ENCODE measurements around the gene SOHLH2. TPM values are rescaled to one million over a fixed set of nuclear protein-coding genes. Genes with fewer than 3 reads are reported as not detected.

SOHLH2 gene
- 0.93 and 1.7 TPM in 2 replicates for total RNA-seq

DNA sequence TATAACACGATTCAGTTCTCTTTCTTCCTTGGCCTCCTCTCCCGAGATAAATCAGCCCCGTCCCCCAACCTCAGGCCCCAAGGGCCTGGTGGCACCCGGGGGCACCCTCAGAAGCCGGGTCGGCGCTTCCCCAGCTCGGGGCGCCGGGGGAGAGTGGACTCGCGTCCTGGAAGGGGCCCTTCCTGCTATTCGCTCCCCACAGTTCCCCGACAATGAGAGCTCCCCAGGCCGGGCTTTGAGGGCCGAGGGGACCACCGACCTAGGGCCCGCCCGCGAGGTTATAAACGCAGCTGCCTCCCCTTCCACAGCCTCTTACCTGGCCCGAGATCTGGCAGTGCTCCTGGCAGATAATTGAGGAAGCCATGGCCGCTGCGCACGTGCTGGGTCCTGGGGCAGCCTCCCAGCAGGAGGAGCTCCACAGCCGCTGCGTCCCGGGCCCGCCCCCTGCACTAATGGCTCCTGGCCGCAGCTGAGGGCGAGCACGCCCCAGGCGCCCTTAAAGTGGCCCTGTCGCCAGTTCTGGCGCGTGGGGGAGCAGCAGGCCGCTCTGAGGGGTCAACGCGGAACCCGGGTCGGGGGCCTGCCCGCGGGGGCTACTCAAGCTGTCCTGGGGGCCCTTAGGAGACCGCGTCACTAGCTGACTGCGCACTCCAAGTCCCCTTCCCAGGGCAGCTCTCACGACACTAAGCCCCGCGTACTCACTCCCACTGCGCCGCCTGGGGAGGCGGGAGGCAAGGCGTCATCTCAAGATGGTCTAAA, at the start of gene SOHLH2:
TSS of gene SOHLH2 (minus strand) at position 394 of the 759 bp plus-strand sequence. CDS start at position 364, 30 bp downstream.

DNA sequence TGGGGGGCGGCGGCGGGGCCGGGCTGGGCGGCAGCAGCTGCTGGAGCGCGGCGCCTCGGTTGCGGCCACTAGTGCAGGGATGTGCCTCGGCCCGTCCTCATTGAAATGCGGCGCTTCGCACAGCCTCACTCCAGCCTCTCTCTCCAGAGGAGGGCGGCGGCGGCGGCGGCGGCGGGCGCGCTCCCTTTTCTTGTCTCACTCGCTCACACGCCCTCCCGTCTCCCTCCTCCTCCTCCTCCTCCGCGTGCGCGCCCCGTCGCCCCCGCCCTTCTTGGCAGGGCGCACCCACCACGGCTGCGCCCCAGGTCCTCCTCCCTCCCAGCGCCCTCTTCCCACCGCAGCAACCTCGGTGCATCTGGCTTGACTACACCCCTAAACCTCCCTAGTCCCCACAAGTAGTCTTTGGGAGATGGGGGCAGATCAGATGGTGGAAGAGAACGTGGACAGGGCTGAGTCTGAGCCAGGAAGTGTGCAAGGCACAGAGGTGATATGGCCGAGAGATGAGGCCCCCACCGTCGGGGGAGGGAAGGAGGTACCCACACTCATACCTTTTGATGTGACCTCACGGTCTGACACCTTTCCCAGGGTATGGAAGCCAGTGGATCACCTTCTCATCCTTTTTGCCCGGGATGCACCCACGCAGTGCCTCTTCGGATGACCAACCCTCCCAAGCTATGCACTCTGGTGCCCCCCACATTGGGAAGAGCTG, 83.0 kb downstream of the SOHLH2 start, which contains the start of gene DCLK1:
TSS of gene DCLK1 (minus strand) at position 161 of the 709 bp plus-strand sequence.

Other genes starting within 250 kb of the SOHLH2 start
- 15.9 and 35.6 TPM in 2 replicates for gene DCLK1, start 83.2 kb downstream of the SOHLH2 start, total RNA-seq
- gene CCDC169, start 83.3 kb upstream of the SOHLH2 start, total RNA-seq = 3.5 and 4.4 TPM in 2 replicates
- gene SPART, start 131.8 kb upstream of the SOHLH2 start, total RNA-seq = 111 and 151 TPM in 2 replicates
- gene CCNA1, start 217.9 kb upstream of the SOHLH2 start, total RNA-seq = 0.06 and 0.26 TPM in 2 replicates

Measured in aortic smooth muscle cell (primary cell).